Memory B cell (primary cell): ENCODE measurements around the gene NUDC.

ENCODE experiments used
- ATAC-seq: fragments of 150-1000 bp; cut with Tn5 transposase; 2 replicates; pipeline ENCODE4 v1.10.0; 2021; ENCODE audit warnings: low read depth, mild to moderate bottlenecking, moderate library complexity
- DNase-seq, 2 donors: peaks; one replicate each; pipeline ENCODE4 v3.0.0; 2022; ENCODE audit warnings: low spot score in 2 of 2
- H3K27ac Mint-ChIP-seq: one replicate; pipeline ENCODE4 v1.8.0; 2022; ENCODE audit warnings: mild to moderate bottlenecking, moderate library complexity, mixed read lengths
- H3K27me3 Mint-ChIP-seq: one replicate; pipeline ENCODE4 v1.8.0; 2022; ENCODE audit warnings: mixed read lengths
- H3K36me3 Mint-ChIP-seq: one replicate; pipeline ENCODE4 v1.8.0; 2022; ENCODE audit warnings: mild to moderate bottlenecking, mixed read lengths
- H3K4me1 Mint-ChIP-seq: one replicate; pipeline ENCODE4 v1.8.0; 2022; ENCODE audit warnings: mixed read lengths
- H3K4me3 Mint-ChIP-seq: one replicate; pipeline ENCODE4 v1.8.0; 2022; ENCODE audit warnings: mild to moderate bottlenecking, moderate library complexity, mixed read lengths
- H3K9me3 Mint-ChIP-seq: one replicate; pipeline ENCODE4 v1.8.0; 2022; ENCODE audit warnings: mixed read lengths

The NUDC gene

DNA sequence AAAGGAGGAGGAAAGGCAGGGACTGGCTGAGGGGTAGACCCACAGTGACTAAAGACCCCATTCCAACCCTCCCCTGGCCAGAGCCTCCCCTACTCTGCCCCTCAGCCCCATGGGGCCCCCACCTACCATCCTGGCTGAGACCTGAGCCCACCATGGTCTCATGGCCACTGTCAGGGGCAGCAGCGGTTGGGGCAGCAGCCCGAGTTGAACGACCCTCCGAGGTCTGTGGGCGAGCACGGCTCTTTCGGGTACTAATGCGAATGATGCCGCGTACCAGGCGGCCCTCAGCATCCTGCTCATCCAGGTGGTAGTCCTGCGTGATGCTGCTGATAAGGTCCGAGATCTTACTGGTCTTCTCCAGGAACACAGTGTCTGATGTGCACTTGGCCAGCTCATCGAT is 29.7 kb downstream of the NUDC start:
- DNase-seq (no peak), ATAC-seq (no peak)
- Mint-ChIP-seq H3K27ac (no peak overlapping the region), H3K36me3 (peaks cover 15% of the 10 kb centered on the region), H3K27me3 (no peaks in the 10 kb centered on the region), H3K4me1 (peaks cover 4% of the 10 kb centered on the region), H3K9me3 (peaks cover 3% of the 10 kb centered on the region), H3K4me3 (no peak overlapping the region)

DNA sequence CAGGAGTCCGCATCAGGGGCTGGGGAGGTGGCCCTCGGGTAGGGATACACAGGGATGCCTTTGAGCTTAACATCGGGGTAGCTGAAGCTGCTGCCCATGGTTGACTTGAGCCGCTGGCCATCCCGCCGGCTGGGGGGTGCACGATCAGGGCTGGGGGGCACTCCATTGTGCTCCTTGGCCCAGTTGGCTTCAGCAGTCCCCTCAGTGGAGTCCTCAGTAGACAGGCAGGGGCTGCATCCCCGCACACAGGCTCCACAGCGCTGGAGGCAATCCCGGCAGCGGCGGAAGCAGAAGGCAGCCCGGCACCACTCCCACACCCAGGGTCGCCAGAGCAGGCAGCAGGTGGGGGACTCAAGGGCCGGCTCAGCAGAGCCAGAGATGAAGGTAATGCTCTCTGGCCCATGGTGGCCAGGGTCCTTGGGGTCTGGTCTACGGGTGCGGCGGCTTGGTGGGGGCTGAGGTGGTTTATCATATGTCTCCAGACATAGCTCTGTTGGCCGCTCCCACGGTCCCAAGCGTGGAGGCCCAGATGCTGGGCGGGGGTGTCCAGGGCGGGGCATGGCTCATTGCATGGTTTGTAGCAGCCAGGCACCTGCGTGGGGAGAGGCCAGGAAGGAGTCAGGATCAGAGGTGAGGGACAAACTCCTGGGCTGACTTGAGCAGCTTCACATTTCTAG is 30.4 kb downstream of the NUDC start:
- Mint-ChIP-seq H3K4me1 (peaks cover 4% of the 10 kb centered on the region), H3K9me3 (peaks cover 3% of the 10 kb centered on the region), H3K27ac (no peak overlapping the region), H3K36me3 (peaks cover 16% of the 10 kb centered on the region), H3K27me3 (no peaks in the 10 kb centered on the region), H3K4me3 (no peak overlapping the region)
- DNase-seq (no peak), ATAC-seq (no peak)

DNA sequence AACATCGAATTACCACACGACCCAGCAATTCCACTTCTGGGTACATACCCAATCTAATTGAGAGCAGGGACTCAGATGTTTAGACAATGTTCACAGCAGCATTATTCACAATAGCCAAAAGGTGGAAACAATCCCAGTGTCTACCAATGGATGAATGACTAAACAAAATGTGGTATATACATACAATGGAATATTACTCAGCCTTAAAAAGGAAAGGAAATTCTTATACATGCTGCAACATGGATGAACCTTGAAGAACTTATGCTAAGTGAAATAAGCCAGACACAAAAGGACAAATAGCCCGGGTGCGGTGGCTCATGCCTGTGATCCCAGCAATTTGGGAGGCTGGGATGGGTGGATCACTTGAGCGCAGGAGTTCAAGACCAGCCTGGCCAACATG is 31.8 kb downstream of the NUDC start:
- no peak overlapping the region for H3K27ac Mint-ChIP-seq
- H3K36me3 Mint-ChIP-seq: peaks cover 16% of the 10 kb centered on the region
- ATAC-seq: no peak
- peaks cover 4% of the 10 kb centered on the region for H3K4me1 Mint-ChIP-seq
- H3K4me3 Mint-ChIP-seq: no peak overlapping the region
- peaks cover 3% of the 10 kb centered on the region for H3K9me3 Mint-ChIP-seq
- DNase-seq: no peak
- H3K27me3 Mint-ChIP-seq: no peaks in the 10 kb centered on the region

DNA sequence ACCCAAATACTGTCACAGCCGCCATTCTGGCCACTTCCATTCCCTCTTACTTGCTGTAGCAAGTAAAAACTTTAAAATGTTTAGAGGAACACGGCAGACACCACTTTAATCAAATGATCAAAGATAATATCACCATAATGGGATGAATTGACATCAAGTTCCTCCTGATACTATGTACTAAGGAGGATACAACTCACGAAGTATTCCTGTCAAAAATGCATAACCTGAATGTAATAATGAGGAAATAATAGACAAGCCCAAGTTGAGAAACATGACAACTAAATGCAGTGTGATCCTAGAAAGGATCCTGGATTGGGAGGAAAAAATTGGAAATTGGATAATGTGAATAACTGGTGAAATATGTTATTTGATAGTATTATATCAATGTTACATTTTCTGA is 34.8 kb downstream of the NUDC start:
- Mint-ChIP-seq H3K9me3 (peaks cover 3% of the 10 kb centered on the region), H3K36me3 (peaks cover 12% of the 10 kb centered on the region), H3K27me3 (peaks cover 2% of the 10 kb centered on the region), H3K27ac (no peak overlapping the region), H3K4me3 (no peak overlapping the region), H3K4me1 (peaks cover 5% of the 10 kb centered on the region)
- DNase-seq (no peak), ATAC-seq (no peak)

DNA sequence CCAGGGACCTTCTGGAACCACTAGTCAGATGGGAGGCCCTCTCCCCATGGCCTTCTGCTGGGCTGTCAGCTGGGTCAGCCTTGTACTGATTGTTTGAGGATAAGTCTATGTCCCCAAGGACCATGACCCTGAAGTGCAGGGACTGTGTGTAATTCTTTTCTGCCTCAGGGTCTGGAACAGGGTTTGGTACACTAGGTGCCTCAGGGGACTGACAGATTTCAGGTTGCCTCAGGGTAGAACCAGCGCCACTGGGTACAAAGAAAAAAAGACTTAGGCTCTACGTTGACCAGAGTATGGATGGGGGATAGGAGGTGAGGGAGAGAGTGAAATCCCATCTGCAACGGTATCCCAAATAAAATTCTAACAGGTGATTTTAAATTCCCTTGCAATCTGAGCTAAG is 35.8 kb downstream of the NUDC start:
- peaks cover 4% of the 10 kb centered on the region for H3K27me3 Mint-ChIP-seq
- no peak overlapping the region for H3K4me3 Mint-ChIP-seq
- H3K4me1 Mint-ChIP-seq: peaks cover 5% of the 10 kb centered on the region
- peaks cover 9% of the 10 kb centered on the region for H3K36me3 Mint-ChIP-seq
- ATAC-seq (no peak), DNase-seq (no peak)
- H3K9me3 Mint-ChIP-seq: peaks cover 3% of the 10 kb centered on the region
- H3K27ac Mint-ChIP-seq: no peak overlapping the region

DNA sequence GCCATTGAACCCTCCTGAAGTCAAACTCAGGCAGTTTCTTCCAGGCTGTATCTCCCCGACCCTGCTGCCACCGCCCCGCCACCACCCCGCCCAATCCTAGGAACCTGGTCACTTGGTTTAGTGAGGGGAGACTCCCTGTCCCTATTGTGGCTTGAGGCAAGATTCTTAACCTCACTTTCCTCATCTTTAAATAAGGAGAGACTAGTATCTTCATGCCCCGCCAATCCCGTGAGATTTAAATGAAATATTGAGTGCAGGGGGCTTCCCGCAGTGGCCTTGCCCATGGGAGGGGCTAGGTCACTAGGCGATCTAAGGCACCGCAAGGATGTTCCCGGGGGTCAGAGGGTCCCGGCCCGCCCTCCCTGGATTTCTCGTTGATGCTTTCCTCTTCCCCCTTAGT is 37.7 kb downstream of the NUDC start:
- peaks cover 7% of the 10 kb centered on the region for H3K36me3 Mint-ChIP-seq
- H3K27me3 Mint-ChIP-seq: peaks cover 6% of the 10 kb centered on the region

DNA sequence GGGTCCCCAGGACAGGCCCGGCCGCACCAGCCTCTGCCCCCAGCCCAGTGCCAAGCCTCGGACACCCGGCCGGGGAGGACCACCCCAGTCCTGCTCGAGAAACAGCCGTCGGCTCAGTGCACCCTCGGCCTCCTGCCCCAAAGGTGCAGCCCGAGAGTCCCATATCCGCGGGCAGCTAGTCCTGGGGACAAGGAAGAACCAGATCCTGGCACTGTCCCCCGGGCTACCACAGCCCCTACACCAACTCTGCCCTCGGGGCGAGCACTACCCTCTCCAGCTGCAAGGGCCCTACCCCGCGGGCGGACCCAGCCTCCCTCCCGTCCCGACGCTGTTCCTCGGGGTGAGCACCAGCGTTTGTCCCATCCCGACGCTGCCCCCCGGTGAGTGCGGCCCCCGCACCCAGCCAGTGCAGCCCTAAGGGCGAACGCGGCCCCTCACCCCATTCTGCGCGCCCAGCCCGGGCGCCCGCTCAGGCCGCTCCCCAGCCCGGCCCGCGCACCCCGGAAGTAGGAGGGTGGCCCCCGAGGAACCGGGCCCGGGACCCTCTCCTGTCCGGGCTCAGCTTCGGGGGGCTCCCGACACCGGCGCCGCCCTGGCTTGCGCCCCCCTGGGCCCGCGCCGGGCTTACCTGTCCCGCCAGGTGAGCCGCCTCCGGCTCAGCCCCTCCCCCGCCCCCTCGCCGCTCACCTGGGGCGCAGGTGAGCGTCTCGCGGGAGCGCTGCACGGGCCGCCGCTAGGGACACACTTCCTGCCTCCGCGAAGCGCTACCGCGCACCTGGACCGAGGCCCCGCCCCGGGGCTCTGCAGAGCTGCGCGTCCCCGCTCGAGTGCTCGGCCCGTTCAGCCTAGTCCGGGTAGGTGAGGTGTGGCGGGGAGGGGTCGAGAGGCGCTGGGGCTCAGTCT is 38.4 kb downstream of the NUDC start, which contains the start of gene KDF1:
TSS of gene KDF1 (minus strand) at position 747 of the 903 bp plus-strand sequence. CDS start 8,088 bp downstream, outside the sequence.
- DNase-seq: peak; percentile 58 to 65
- Mint-ChIP-seq H3K27me3 (peaks cover 10% of the 10 kb centered on the region), H3K4me1 (peaks cover 5% of the 10 kb centered on the region), H3K4me3 (peak within 1 kb of the TSS; percentile 87), H3K9me3 (peaks cover 3% of the 10 kb centered on the region), H3K36me3 (peaks cover 7% of the 10 kb centered on the region), H3K27ac (peak within 1 kb of the TSS; percentile 63)
- ATAC-seq: peak; percentile 99

More for the DNA sequence above, 37.7 kb downstream of the NUDC start:
- H3K27ac Mint-ChIP-seq: no peak overlapping the region
- H3K4me1 Mint-ChIP-seq: peaks cover 5% of the 10 kb centered on the region
- peaks cover 3% of the 10 kb centered on the region for H3K9me3 Mint-ChIP-seq
- DNase-seq (no peak), ATAC-seq (no peak)
- H3K4me3 Mint-ChIP-seq: peak overlapping the region; percentile 49

DNA sequence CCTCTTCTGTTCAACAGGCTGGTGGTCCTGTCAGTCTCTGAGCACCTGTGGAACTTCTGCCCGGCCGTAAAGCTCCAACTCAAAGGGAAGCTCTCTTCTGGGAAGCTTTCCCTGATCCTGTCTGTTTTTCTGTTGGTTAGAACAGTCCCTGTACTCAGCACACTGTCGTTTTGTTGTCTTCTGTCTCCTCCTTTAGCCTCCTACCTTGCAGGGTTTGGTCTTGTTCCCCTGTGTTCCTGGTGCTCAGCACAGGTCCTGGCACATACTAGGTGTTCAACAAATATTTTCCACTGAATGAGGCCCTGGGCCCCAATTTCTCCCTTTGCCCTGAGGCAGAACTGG is 39.1 kb downstream of the NUDC start:
- Mint-ChIP-seq H3K4me1 (peaks cover 5% of the 10 kb centered on the region), H3K4me3 (peak overlapping the region; percentile 87), H3K27ac (peak overlapping the region; percentile 63), H3K36me3 (peaks cover 7% of the 10 kb centered on the region), H3K27me3 (peaks cover 11% of the 10 kb centered on the region), H3K9me3 (peaks cover 3% of the 10 kb centered on the region)
- peak; percentile 6 for ATAC-seq
- DNase-seq: no peak

DNA sequence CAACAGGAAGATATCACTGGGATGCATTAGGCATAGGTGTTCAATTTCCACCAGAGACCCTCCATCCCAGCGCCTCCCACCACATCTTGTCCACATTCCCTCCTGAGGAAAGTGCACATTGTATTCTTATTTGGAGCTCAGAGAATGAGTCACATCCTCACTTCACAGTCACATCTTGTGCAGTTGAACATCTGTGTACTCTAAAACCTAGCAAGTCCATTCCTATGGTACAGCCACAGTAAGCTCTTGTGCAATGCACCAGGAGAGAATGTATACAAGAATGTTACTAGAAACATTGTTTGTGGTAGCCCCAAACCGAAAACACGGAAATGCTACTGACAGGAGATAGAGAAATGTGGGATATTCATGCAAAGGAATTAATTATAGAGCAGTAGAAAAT is 40.3 kb downstream of the NUDC start:
- Mint-ChIP-seq H3K27ac (no peak overlapping the region), H3K4me3 (no peak overlapping the region), H3K36me3 (peaks cover 2% of the 10 kb centered on the region), H3K9me3 (no peaks in the 10 kb centered on the region), H3K27me3 (peaks cover 14% of the 10 kb centered on the region), H3K4me1 (peaks cover 5% of the 10 kb centered on the region)
- DNase-seq: no peak
- no peak for ATAC-seq

DNA sequence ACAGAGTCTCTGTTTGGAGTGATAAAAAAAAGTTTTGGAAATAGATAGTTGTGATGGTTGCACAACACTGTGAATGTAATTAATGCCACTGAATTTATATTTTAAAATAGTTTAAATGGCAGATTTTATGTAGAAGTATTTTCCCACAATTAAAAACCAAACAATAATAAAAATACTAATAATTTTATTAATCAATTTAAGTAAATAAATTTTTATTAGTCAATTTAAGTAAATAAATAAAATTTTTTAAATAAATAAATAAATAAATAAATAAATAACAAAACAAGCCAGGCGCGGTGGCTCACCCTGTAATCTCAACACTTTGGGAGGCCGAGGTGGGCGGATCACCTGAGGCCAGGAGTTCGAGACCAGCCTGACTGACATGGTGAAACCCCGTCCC is 43.7 kb downstream of the NUDC start:
- H3K9me3 Mint-ChIP-seq: no peaks in the 10 kb centered on the region
- peaks cover 22% of the 10 kb centered on the region for H3K27me3 Mint-ChIP-seq
- no peak overlapping the region for H3K27ac Mint-ChIP-seq
- peaks cover 2% of the 10 kb centered on the region for H3K36me3 Mint-ChIP-seq
- ATAC-seq: no peak
- peaks cover 5% of the 10 kb centered on the region for H3K4me1 Mint-ChIP-seq
- H3K4me3 Mint-ChIP-seq: no peak overlapping the region
- no peak for DNase-seq

DNA sequence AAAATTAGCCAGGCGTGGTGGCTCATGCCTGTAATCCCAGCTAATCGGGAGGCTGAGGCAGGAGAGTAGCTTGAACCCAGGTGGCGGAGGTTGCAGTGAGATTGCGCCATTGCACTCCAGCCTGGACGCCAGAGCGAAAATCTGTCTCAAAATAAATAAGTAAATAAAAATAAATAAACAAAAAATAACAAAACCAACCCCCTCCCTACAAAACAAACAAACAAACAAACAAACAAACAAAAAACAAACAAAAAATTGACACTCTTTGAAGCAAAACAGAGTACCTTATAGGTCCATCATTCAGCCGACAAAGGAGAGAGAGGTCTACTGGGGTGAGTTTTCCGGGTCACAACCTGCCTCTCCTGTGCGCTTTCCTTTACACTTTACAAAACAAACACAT is 44.1 kb downstream of the NUDC start:
- H3K4me3 Mint-ChIP-seq: no peak overlapping the region
- DNase-seq: no peak
- ATAC-seq: no peak
- peaks cover 24% of the 10 kb centered on the region for H3K27me3 Mint-ChIP-seq
- no peak overlapping the region for H3K27ac Mint-ChIP-seq
- H3K9me3 Mint-ChIP-seq: no peaks in the 10 kb centered on the region
- H3K36me3 Mint-ChIP-seq: peaks cover under 1% of the 10 kb centered on the region
- peaks cover 2% of the 10 kb centered on the region for H3K4me1 Mint-ChIP-seq

DNA sequence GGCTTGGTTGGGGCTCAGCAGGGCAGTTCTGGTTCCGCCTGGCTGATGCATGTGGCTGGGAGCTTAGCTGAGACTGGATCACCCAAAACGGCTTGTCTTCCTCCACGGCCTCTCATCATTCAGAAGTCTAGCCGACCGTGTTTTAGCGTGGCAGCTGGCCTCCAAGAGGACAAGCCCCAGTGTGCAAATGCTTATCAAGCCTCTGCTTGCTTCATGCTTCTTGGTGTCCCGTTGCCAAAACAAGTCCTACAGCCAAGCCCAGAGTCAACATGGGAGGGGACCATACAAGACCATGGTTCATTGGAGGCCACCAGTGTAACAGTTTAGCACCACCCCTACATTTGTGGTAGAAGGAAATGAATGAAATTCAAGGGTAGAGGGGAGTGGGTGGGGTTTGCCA is 49.3 kb downstream of the NUDC start:
- Mint-ChIP-seq H3K27ac (no peak overlapping the region), H3K27me3 (peaks cover 23% of the 10 kb centered on the region), H3K36me3 (no peaks in the 10 kb centered on the region), H3K4me1 (no peaks in the 10 kb centered on the region), H3K4me3 (no peak overlapping the region), H3K9me3 (no peaks in the 10 kb centered on the region)
- DNase-seq (no peak), ATAC-seq (no peak)

DNA sequence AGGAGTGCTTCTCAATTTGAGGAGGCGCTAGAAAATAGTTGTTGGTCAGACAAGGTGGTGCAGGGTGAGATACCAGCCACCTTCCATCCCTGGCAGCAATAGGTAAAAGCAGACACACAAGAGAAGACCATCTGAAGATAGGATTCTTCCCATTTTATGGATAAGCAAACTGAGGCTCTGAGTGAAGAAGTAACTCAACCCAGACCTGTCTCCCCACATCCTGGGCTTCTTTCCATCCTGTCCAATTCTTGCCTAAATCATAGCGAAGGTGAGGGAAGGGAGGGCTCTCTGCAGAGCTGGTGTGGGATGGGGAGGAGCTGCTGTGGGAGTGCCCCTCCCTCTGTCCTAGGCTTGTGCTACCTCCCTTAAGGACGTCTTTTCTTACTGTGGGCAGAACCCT is 50.0 kb downstream of the NUDC start:
- Mint-ChIP-seq H3K27me3 (peaks cover 22% of the 10 kb centered on the region), H3K4me3 (no peak overlapping the region), H3K27ac (no peak overlapping the region), H3K4me1 (no peaks in the 10 kb centered on the region), H3K9me3 (no peaks in the 10 kb centered on the region), H3K36me3 (no peaks in the 10 kb centered on the region)
- no peak for ATAC-seq
- no peak for DNase-seq

DNA sequence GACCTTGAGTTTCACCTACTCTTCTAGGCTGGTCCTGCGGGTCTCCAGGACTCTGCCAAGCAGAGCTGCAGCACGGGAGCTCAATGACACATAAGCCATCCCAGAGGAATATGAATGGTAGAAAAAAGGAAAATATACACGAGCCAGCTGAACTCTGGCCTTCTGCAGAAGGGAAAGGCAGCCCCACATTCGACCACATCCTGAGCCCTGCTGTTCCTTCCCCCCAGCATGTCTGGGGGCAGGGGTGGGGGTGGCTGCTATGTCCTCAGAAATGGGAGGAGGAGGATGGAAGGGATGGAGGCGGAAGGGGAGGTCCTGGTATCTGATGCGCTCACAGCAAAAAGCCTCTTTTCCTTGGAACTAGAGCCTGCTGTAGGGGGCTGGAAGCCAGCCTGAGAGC is 50.8 kb downstream of the NUDC start:
- H3K4me1 Mint-ChIP-seq: no peaks in the 10 kb centered on the region
- H3K4me3 Mint-ChIP-seq: no peak overlapping the region
- no peaks in the 10 kb centered on the region for H3K36me3 Mint-ChIP-seq
- no peak for ATAC-seq
- H3K9me3 Mint-ChIP-seq: no peaks in the 10 kb centered on the region
- no peak for DNase-seq
- H3K27ac Mint-ChIP-seq: no peak overlapping the region
- H3K27me3 Mint-ChIP-seq: peaks cover 18% of the 10 kb centered on the region
